Stimulated activated CD4-positive, alpha-beta T cell treated with anti-CD3 and anti-CD28 coated beads, TNF-alpha, amount 100 ng/mL, for 48 hours (primary cell): ENCODE measurements around the gene PEX19.
"Not testable (repeated sequence)": the region's sequence is repeated elsewhere in the genome, so short reads cannot be mapped to it uniquely, and the experiment has no call there.

Experiments
- DNase-seq, 3 donors: peaks; one replicate each; pipeline ENCODE4 v3.0.0-alpha.2; 2020; ENCODE audit warnings: low read depth in 3 of 3

Gene PEX19, protein sequence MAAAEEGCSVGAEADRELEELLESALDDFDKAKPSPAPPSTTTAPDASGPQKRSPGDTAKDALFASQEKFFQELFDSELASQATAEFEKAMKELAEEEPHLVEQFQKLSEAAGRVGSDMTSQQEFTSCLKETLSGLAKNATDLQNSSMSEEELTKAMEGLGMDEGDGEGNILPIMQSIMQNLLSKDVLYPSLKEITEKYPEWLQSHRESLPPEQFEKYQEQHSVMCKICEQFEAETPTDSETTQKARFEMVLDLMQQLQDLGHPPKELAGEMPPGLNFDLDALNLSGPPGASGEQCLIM

DNA sequence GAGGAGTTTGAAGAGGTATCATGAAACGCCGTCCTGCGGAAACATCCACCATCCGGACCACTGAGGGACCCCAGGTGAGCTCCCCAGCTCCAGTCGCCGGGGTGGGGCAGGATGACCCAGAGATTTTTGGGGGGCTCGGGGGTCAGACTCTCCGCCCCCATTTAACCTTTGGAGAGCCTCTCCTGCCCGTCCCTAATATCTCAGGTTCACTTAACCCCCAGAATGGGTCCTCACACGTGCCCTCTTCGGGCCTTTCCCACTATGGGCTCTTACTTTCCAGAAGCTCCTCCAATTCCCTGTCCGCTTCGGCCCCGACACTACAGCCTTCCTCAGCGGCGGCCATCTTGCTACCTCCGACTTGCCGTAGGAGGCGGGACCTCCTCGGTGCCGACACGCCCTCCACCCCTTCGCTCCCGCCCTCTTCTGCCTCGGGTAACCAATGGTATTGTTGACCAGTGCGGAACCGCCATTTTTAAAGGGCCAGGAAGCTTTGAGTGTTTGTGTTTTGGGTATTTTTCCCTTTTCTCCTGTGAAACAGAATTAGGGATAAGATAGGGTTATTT lies at the start of gene PEX19:
PEX19 (minus strand) TSS at position 352 of the 563 bp plus-strand sequence; CDS start at position 343, 9 bp downstream.
- peak; percentile 90 to 91 (median 91) for DNase-seq

DNA sequence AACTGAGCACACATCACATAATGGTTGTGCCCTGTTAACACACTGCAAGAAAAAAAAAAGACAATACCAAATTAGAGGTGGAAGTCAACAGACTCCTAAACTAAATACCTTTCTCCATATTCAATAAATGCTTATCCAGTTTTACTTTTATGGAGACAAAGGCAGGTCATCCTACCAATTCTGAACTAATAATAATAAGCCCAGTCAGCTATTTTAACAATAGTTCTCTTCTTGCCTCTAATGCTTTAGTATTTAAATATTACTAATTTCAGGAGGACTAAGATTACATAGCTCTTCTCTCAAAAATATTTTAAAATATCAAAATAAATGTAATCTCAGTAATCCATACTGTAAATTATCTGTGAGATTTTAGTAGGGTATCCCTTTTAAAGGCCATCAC lies 47.6 kb upstream of the PEX19 start:
- DNase-seq: no peak

DNA sequence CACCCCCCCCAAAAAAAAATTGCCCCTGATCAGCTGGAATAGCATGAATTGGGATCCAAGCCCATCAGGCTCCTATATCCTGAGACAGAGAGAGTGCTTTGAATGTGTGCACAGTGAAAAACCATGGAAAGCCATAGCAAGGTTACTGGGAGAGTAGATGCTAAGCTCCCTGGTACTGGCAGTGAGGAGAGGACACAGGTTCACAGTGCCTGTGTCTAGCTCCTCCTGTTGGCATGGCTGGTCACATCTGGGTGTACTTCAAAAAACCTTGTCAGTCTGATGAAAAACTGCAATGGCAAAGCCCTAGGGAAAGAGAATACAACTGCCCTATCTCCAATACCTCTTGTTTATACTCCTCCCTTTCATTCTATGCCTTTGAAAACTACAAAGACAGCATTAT lies 45.2 kb upstream of the PEX19 start:
- DNase-seq: no peak

DNA sequence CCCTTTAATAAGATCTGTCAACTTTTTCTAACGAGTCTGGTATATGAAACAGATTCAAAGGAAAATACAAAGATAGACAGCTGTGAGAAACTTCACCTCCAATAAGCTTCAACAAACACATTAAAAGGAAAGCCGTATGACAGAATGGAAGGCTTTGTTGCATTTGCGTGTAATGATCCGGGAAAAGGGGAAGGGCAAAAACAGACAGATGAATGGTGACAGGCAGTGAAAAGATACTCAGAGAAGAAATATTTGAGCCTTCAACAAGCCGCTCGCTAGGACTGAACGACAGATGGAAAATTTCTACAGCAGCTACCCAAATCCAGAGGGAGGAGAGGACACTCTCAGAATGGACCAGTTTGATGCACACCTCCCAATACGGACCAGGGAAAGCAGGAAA lies 43.3 kb upstream of the PEX19 start:
- DNase-seq: no peak

DNA sequence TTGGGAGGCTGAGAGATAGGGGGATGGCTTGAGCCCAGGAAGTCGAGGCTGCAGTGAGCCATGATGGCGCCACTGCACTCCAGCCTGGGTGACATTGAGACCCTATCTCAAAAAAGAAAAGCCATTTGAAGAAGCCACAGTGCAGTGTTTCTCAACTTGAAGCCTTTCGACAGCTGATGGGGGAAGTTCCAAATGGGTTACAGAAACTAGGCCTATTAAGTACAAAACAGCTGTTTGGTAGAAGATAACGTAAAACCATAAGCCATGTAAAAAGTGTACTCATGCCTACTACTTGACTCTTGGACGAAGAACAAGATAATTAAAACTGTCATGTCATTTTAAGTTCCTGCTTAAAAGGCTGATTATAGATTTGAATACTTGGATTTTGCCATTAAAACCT lies 41.5 kb upstream of the PEX19 start:
- no peak for DNase-seq

DNA sequence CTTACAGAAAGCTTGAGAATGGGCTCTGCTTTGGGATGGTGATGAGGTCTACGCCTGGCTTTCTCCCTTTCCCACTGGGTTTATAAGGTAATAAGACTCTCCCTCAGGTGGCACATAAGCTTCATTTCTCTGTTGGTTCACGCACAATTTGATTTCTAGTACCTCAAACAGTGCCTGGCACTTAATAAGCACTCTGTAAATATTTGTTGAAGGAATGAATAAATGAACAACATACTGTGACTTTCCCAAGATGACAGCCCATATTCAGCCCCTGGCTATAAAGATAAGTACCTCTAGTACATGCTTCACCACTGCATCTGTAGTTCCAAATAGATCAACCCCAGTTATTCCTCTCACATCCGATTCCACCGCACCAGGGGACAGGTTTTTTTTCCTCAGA lies 40.3 kb upstream of the PEX19 start:
- DNase-seq: no peak

DNA sequence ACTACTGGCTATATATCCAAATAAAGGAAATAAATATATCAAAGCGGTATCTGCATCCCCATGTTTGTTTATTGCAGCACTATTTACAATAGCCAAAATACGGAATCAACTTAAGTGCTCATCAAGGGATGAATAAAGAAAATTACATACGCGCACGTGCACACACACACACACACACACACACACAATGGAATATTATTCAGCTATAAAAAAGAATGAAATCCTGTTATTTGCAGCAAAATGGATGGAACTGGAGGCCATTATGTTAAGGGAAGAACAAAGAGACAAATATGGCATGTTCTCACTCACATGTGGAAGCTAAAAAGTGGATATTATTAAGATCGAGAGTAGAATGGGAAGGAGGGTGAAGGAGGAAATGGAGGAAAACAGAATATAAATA lies 37.9 kb upstream of the PEX19 start:
- DNase-seq: no peak

DNA sequence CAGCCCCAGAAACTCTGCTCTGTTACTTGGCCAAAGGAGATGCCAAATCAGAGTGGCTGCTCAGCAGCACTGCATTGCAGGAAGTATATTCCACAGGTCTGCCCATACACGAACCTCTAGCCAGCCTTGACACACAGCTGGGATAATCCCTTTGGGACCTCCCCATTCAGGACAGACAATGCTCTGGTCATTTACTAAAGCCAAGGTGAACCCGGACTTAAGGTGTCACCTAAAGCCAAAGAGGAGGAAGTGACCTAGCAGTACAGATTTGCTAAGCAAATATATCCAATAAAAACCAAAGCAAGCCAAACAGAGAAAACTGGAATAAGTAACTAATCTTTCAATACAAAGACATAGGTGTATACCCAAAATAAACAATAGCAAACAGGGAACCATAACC lies 30.4 kb upstream of the PEX19 start:
- DNase-seq: no peak

DNA sequence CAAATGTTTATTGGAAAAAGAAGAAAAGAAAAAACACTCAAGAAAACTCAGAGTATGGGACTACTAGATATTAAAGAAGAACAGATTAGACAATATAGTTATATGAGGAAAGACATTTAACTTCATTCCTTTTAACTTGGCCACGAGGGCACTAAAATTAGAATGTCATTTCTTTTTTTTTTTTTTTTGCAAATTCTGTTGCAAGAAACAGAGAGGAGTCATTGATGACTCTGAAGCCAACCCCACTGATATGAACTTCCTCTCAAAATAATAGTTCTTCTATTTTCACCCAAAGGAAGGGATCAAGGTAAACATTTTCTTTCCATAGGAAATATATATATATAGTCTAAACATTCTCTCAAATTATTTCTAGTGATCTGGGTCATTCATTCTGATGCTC lies 24.6 kb upstream of the PEX19 start:
- DNase-seq: no peak

DNA sequence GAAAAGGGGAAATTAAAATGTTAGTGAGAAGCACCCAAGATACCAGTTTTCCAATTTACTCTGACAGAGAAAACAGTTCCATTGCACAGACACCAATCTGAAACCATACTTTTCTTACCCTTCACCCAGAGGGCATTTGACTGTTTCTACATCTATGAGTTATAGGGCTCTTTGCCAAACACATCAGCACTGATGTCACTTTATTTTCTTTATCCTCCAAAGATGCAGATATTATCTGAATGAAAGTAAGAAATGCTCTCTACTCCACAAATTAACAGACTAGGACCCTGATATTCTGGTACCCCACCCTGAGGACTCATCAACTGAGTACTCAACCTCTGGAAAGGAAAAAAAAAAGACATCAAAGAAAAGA lies 24.2 kb upstream of the PEX19 start:
- DNase-seq: no peak

DNA sequence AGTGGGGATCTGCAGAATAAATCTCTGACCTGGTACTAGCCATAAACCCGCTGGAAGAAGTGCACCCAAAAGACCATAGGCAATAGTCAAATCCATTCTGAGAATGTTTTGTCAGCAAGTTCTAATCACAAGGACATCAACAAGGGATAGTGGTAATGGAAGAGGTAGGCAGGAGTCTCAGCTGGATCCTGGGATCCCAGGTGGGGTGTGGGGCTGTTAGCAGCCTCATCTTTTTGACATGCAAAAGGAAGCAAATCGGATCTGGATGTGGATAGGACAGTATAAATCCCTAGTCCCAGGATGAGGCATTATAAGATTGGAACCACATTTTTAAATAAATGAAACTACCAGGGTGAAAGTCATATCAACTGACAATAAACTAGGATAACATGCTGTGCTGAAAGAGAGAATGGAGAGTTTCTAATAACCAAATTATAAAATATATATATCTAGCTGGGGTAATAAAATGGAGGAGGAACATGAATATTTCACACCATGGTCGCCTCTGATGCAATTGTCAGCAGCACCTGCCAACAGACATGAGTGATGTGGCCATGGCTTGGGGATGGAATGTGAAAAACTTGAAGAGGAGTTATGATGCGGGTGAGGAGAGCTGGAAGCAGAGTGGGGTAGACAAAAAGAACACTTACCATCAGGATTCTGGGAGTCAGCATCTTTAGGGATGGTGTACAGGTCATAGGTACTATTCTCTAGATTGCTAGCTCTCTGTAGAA lies 23.7 kb upstream of the PEX19 start:
- no peak for DNase-seq

DNA sequence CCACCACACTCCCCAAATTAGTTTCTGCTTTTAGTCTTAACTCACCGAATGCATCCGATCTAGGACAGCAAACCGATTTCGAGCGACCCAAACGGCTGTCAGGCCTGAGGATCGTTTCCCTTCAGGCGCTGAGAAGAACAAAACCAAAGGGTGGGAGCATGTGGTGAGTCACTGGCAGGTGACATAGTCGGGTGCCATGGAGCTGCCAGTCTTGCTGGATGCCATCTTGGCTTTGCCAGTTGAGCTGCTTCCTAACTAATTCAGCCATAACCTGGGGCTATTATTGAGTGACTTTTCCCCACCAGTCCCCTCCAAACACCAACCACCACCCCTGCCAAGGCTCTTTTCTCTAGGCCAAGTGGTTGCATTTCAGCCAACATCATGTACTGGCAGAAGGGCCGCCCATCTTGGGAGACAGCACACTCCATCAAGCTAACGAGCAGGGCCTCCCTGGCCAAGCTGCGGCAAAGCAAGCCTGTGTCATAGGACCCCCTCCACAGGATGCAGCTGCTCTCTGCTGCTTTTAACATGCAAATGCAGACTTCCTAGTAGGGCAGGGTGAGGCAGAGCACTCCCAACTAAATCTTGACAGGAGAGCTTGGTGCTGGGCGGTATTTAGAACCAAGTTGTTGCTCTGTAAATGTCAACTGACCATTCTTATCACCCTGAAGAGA lies 22.3 kb upstream of the PEX19 start:
- DNase-seq: no peak

DNA sequence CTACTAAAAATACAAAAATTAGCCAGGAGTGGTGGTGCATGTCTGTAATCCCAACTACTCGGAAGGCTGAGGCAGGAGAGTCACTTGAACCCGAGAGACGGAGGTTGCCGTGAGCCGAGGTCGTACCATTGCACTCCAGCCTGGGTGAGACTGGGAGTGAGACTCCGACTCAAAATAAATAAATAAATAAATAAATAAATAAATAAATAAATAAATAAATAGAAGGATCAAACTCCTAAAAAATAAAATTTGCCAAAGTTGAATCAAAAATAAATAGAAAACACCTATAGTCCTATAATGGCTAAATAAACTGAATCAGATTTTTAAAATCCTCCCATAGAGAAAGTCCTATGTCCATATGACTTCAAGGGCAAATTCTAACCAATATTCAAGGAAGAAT lies 15.2 kb upstream of the PEX19 start:
- no peak for DNase-seq

DNA sequence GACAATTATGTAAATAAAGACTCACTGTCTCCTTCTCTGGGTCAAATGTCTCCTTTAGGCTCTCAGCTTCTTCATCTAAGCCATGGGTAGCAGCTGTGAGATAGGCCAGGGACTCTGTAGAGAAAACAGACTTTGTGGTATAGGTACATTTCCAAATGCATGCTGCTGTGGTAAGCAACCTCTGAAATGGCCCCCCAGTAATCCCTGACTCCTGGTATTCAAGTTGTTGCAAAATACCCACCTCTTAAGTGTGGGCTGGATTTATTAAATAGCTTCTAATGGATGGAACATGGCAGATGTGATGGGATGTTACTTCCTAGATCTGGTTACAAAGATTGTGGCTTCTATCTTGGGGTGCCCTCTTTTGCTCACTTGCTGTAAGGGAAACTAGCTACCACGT lies 11.1 kb upstream of the PEX19 start:
- DNase-seq: no peak

DNA sequence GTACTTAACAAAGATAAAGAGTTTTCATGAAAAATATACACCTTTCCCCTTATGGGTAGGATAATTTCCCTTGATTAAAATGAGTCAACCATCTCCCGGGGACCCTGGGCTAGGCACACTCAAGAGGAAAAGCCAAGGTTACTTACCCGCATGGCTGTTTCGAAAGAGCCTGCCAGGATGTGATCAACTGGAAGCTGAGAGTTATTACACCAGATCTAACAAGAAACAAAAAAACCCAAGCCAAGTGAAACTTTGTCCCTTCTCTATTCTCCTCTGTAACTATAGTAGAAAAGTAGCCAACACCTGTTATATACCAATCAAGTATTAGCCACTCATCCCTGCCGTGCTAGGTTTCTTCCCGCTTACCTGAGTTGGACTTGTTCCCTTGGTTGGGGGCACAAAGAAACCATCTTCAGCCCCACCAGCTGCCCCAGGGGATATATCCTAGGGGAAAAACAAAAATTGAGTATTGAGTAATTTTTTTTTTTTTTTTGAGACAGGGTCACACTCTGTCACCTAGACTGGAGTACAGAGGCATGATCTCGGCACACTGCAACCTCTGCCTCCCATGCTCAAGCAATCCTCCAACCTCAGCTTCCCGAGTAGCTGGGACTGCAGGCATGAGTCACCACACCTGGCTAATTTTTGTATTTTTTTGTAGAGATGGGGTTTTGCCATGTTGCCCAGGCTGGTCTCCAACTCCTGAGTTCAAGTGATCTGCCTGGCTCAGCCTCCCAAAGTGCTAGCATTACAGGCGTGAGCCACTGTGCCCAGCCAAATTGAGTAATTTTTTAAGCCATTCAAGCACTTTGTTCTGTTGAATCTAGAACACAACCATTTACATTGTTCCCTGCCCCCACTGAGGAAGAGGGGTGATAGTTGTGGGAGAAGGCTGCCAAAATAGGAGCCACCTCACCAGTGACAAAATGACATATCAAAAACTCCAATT lies 8.4 kb upstream of the PEX19 start:
- DNase-seq: no peak

DNA sequence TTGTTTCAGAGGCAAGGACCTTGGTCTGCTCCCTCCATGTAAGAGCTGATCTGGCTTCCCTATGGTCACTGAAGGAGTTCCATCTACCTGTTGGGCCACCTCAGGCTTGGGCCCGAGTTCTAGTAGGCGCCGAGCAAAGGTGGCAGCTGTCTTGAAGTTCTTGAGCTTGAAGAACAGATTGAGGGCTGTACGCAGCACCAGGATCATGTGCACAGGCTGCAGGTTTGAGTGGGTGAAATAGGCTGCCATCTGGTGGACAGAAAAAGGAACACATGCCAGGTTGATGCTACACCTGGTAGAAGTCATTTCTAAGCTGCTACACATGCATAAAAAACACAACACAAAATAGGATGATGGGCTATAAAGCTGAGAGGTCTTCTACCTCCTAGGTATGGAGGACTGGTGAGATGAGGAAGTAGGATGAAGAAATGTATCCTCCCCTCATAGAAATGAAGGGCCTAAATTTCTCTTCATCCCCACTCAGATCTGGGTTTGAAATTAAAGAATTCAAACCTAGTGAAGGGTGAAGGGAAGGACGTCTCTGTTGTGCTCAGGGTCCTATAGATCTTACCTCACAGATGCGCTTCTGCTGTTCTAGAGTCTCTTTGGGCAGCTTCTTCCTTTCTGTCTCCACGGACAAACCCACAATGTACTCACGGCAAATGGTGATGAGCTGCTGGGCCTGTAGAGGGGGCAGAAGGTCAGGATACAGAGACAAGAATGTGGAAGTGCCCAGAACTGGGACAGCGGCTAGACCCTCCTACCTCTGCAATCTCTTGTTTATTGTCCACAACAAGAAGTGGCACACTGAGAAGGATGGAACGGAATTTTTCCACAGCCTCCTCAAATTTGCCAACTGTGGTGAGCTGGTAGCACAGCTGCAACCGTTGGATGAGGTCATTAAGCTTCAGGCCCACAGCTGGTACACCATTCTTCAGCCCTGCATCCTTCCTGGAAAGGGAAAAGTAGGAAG lies 6.6 kb upstream of the PEX19 start:
- DNase-seq: peak; percentile 33 to 44 (median 41)

DNA sequence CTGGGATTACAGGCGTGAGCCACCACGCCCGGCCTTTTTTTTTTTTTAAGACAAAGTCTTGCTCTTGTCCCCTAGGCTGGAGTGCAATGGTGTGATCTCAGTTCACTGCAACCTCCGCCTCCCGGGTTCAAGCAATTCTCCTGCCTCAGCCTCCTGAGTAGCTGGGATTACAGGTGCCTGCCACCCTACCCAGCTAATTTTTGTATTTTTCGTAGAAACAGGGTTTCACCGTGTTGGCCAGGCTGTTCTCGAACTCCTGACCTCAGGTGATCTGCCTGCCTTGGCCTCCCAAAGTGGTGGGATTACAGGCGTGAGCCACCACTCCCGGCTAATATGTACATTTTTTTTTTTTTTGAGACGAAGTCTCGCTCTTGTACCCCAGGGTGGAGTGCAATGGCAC lies 2.8 kb upstream of the PEX19 start:
- DNase-seq: not testable (repeated sequence)

DNA sequence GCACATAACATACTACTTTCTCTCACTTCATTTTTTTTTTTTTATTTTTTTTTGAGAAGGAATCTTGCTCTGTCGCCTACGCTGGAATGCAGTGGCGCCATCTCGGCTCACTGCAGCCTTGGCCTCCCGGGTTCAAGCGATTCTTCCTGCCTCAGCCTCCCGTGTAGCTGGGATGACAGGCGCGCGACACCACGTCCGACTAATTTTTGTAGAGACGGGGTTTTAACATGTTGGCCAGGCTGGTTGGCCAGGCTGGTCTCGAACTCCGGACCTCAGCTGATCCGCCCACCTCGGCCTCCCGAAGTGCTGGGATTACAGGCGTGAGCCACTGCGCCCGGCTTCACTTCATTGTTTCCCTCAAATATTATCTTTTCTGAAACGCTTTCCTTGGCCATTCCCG lies 573 bp upstream of the PEX19 start:
- no peak for DNase-seq

DNA sequence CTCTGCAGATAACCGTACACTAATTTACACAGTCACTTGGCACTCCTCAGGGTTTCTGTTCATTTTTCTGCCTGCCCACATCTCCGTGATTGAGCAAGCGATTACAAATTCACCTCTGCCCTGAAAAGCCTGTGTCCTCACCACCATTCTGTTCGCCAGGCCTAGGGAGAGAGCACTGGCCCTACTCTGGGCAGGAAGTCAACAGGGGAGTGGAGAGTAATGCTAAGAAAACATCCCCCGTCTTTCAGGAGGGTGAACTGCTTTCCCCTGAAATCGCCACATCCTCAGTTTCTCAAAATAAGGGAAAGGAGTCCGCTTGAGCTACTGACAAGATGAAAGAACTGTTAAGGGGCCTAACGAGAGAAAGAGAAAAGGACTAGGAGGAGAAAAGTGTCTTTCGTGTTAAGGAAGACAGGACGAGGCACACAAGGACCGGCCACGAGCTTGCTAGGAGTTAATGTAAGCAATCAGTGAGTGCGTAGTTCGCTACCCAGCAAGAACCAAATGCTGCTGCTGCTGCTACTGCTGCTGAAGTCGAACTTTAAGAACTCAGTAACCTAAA lies 632 bp downstream of the PEX19 start:
- no peak for DNase-seq

DNA sequence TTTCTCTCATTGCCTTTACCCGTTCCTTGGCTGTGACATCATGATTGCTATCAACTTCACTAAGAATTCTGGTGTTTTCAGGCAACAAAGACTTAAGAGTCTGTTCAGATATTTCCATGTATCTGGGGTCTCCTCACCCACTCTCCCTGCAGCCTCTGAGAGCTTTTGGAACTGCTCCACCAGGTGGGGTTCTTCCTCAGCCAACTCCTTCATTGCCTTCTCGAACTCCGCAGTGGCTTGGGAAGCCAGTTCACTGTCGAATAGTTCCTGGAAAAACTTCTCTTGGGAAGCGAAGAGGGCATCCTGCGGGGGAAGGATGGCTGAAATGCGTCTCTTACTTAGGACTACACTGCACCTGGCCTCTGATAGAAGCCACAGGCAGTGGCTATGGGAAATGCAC lies 2.1 kb downstream of the PEX19 start:
- no peak for DNase-seq
